ENCODE measurements around the gene DOK3.

GRCh38 chr5:177513500-177513899 lies 3.9 kb upstream of the DOK3 start:
- TF ChIP-seq ZBTB33 (IDR thresholded peaks at IDR 0.05; ENCODE audit: extremely low read depth, insufficient replicate concordance, low read length) = no peak
- no peak for TF ChIP-seq CTCF (IDR thresholded peaks at IDR 0.05 in 2 of 3, conservative IDR thresholded peaks at IDR 0.05 in 1 of 3; ENCODE audit: borderline replicate concordance in 1 of 3, insufficient read depth in 1 of 3, low read depth in 2 of 3, low read length in 2 of 3)
- no peak for TF ChIP-seq RAD21 (IDR thresholded peaks at IDR 0.05; ENCODE audit: low read depth)
- no peak for TF ChIP-seq JUND (IDR thresholded peaks at IDR 0.05)
- no peak for TF ChIP-seq POLR2A (IDR thresholded peaks at IDR 0.05; ENCODE audit: borderline replicate concordance, extremely low read depth, insufficient read depth, insufficient read length)
- TF ChIP-seq EZH2 (IDR thresholded peaks at IDR 0.05) = no peak
